Measurements from ENCODE around the gene OR10S1. TPM values are rescaled to one million over a fixed set of nuclear protein-coding genes. Genes with fewer than 3 reads are reported as not detected.
"Not testable (repeated sequence)": the region's sequence is repeated elsewhere in the genome, so short reads cannot be mapped to it uniquely, and the experiment has no call there.

The OR10S1 gene, protein sequence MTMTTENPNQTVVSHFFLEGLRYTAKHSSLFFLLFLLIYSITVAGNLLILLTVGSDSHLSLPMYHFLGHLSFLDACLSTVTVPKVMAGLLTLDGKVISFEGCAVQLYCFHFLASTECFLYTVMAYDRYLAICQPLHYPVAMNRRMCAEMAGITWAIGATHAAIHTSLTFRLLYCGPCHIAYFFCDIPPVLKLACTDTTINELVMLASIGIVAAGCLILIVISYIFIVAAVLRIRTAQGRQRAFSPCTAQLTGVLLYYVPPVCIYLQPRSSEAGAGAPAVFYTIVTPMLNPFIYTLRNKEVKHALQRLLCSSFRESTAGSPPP
- not detected for polyA plus RNA-seq

DNA sequence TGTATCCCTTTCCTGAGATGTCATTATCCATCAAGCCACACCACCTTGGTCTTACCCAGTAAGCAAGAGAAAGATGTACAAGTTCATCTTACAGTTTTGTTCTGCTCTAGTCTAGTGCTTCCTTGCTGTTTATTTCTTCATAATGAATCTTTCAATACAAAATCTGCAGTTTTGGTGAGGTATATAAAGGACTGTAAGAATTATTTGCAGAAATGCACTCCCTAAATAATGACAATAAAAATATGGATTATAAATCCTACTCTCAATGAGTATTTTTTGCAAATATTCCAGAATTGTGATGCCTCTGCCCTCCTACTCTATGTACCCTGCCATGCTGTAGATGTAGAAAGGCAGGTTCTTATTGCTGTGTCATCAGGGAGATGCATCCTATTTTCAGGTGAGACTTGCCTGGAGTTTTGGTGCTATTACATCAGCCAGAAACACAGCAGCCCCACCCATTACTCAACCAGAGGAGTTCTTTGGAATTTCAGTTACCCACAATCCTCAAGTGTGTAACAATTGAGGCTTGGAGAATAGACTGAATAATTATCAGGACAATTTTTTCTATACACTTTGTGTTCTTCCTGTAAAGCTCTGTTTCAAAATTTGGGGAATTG lies at the start of gene OR10S1:
Gene OR10S1 (minus strand): TSS at position 51 of the 617 bp plus-strand sequence. CDS start 117 bp downstream, outside the sequence.
- H3K27me3 Mint-ChIP-seq: no peaks in the 10 kb centered on the region
- H3K27ac Mint-ChIP-seq: no peak within 1 kb of the TSS
- H3K4me3 Mint-ChIP-seq: peak within 1 kb of the TSS in 1 of 4 donors; percentile 10
- peaks cover 0 to 8% (median 0%) of the 10 kb centered on the region in 3 donors for H3K9me3 Mint-ChIP-seq
- H3K4me1 Mint-ChIP-seq: no peaks in the 10 kb centered on the region
- no peaks in the 10 kb centered on the region for H3K36me3 Mint-ChIP-seq

DNA sequence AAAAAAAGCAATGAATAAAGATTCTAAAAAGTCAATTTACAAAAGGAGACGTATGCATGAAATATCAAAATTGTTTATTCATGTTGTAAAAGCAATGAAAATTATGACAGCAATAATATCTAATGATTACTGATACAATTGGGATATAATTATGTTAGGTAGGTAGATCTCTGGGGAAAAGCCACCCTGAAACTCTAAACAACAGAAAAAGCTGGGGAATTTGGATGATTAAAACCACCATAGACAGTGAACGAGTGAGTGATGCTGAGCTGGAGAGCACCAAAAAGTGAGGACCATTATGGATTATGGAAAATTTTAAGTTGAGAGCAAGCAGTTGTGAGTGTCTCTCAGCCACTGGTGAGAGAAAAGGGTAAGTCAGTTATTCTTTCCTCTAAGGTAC lies 48.9 kb upstream of the OR10S1 start, which contains the start of gene OR10G8:
Gene OR10G8 (plus strand): TSS at position 301 of the 400 bp plus-strand sequence. CDS start 2,825 bp downstream, outside the sequence.
- H3K4me3 Mint-ChIP-seq: no peak within 1 kb of the TSS

DNA sequence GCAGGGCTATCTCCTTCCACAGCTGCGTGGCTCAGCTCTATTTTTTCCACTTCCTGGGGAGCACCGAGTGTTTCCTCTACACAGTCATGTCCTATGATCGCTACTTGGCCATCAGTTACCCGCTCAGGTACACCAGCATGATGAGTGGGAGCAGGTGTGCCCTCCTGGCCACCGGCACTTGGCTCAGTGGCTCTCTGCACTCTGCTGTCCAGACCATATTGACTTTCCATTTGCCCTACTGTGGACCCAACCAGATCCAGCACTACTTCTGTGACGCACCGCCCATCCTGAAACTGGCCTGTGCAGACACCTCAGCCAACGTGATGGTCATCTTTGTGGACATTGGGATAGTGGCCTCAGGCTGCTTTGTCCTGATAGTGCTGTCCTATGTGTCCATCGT lies 38.3 kb upstream of the OR10S1 start:
- not testable (repeated sequence) for H3K27ac Mint-ChIP-seq, H3K4me1 Mint-ChIP-seq, H3K4me3 Mint-ChIP-seq, H3K9me3 Mint-ChIP-seq, H3K36me3 Mint-ChIP-seq, H3K27me3 Mint-ChIP-seq

More for the DNA sequence above, 48.9 kb upstream of the OR10S1 start, which contains the start of gene OR10G8:
- Mint-ChIP-seq H3K27ac (no peak within 1 kb of the TSS), H3K4me1 (peaks cover 0 to 2% (median 0%) of the 10 kb centered on the region in 3 donors), H3K36me3 (no peaks in the 10 kb centered on the region), H3K9me3 (no peaks in the 10 kb centered on the region), H3K27me3 (no peaks in the 10 kb centered on the region)

DNA sequence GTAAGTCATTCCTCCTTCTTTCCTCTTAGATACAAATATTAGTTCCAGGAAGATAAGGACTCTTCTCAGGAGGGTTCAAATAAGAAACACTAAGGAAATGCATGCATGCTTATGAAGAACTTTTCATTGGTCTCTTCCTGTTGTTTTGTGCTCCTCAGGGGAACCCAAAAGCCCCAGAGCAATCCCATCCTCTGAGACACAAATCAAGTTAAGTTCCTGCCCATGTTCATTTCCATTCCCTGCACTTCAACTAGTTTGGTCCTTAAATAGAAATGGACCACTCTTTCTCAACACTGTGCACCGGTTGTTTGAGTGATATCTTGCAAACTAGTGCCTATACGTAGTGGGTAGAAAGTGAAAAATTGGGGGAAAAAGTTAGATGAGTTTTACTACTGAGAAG lies 35.1 kb upstream of the OR10S1 start, which contains the start of gene OR10G4:
Gene OR10G4 (plus strand): TSS at position 301 of the 400 bp plus-strand sequence. CDS start 2,578 bp downstream, outside the sequence.
- H3K9me3 Mint-ChIP-seq: no peaks in the 10 kb centered on the region
- peaks cover 3% of the 10 kb centered on the region for H3K27me3 Mint-ChIP-seq
- no peaks in the 10 kb centered on the region for H3K36me3 Mint-ChIP-seq
- H3K27ac Mint-ChIP-seq: no peak within 1 kb of the TSS
- no peaks in the 10 kb centered on the region for H3K4me1 Mint-ChIP-seq
- H3K4me3 Mint-ChIP-seq: no peak within 1 kb of the TSS

DNA sequence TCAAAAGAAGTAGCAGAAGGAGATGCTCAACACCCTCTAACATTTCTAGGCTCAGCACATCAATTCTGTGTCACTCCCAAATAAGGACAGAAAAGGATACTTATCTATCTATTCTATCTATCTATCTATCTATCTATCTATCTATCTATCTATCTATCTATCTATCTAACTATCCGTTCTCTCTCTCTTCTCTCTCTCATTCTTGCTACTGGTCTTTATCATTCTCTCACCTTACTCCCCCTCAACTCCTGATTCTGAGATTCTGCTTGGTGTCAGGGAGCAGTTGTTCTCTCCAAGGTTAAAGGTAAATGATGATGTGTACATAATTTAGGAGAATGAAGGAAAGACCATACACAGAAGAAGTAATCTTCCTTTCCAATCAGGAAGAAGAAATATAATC lies 17.5 kb upstream of the OR10S1 start, which contains the start of gene OR10G6:
Gene OR10G6 (minus strand): TSS at position 43 of the 400 bp plus-strand sequence. CDS start 0 bp downstream, at position 43.
- no peak within 1 kb of the TSS for H3K27ac Mint-ChIP-seq
- H3K4me1 Mint-ChIP-seq: no peaks in the 10 kb centered on the region
- H3K4me3 Mint-ChIP-seq: no peak within 1 kb of the TSS
- H3K27me3 Mint-ChIP-seq: no peaks in the 10 kb centered on the region
- H3K9me3 Mint-ChIP-seq: peaks cover 0 to 4% (median 0%) of the 10 kb centered on the region in 3 donors
- H3K36me3 Mint-ChIP-seq: no peaks in the 10 kb centered on the region

DNA sequence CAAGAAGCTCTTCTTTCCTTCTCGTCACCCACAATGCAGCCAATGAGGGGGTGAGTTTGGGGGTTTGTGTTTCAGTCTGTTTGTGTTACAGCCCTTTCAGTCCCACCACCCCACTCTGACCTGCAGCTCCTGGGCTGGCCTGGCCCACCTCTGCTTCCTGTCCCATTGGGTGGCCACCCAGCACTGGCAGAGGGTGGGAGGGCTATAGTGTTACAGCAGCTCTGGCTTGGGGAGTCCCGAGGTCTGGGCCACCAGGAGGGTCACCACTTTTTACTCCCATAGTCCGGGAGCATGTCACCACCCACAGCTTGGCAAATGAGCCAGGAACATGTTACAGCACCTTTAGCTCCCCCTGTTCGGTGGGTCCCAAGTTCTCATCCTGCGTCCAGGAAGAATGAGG lies 1.7 kb upstream of the OR10S1 start:
- Mint-ChIP-seq H3K4me3 (no peak overlapping the region), H3K9me3 (peaks cover 0 to 10% (median under 1%) of the 10 kb centered on the region in 3 donors), H3K36me3 (no peaks in the 10 kb centered on the region), H3K27me3 (no peaks in the 10 kb centered on the region), H3K27ac (no peak overlapping the region), H3K4me1 (no peaks in the 10 kb centered on the region)

DNA sequence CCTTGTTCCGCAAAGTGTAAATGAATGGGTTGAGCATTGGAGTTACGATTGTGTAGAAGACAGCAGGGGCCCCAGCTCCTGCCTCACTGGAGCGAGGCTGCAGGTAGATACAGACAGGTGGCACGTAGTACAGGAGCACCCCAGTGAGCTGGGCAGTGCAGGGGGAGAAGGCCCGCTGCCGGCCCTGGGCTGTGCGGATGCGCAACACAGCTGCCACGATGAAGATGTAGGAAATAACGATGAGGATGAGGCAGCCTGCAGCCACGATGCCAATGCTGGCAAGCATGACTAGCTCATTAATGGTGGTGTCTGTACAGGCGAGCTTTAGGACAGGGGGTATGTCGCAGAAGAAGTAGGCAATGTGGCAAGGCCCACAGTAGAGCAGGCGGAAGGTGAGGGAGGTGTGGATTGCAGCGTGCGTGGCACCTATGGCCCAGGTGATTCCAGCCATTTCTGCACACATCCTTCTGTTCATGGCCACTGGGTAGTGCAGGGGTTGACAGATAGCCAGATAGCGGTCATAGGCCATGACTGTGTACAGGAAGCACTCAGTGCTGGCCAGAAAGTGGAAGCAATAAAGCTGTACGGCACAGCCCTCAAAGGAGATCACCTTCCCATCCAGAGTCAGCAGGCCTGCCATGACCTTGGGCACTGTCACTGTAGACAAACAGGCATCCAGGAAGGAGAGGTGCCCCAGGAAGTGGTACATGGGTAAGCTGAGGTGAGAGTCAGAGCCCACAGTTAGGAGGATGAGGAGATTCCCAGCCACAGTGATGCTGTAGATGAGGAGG lies 616 bp downstream of the OR10S1 start:
- Mint-ChIP-seq H3K9me3 (peaks cover 0 to 4% (median 0%) of the 10 kb centered on the region in 3 donors), H3K27me3 (no peaks in the 10 kb centered on the region), H3K27ac (no peak overlapping the region), H3K36me3 (no peaks in the 10 kb centered on the region), H3K4me1 (no peaks in the 10 kb centered on the region), H3K4me3 (peak overlapping the region in 1 of 4 donors; percentile 10)

DNA sequence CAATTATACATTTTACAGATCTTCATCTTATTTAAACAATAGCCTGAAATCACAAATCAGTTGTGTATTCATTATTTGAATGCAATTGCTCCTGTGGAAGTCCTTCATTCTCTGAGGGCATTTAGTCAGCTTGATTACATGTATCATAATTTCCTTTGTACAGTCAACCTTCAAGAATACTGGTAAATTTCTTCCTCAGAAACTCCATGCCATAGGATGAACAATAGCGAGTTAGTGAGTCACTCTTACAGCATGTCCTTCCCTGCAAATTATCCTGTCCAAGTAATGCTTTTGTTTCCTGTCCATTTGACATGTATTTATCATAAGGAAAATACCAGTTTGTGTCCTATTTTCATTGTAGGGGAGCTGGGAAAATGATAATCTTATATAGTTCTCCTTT lies 3.8 kb downstream of the OR10S1 start:
- Mint-ChIP-seq H3K36me3 (no peaks in the 10 kb centered on the region), H3K9me3 (peaks cover 0 to 9% (median 0%) of the 10 kb centered on the region in 3 donors), H3K27me3 (no peaks in the 10 kb centered on the region), H3K27ac (no peak overlapping the region), H3K4me1 (no peaks in the 10 kb centered on the region), H3K4me3 (no peak overlapping the region)

DNA sequence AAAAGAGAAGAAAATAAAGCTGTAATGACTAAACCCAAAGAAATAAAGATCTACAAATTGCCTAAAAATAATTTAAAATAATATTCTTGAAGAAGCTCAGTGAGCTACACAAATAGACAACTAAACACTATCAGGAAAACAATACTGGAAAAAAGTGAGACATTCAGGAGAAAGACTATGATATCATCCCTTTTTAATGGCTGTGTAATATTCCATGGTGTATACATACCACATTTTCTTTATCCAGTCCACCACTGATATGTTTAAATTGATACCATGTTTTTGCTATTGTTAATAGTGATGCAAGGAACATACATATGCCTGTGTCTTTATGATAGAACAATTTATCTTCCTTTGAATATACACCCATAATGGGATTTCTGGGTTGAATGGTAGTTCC lies 20.8 kb downstream of the OR10S1 start:
- Mint-ChIP-seq H3K4me1 (no peaks in the 10 kb centered on the region), H3K36me3 (peaks cover 3% of the 10 kb centered on the region), H3K27ac (no peak overlapping the region), H3K4me3 (no peak overlapping the region), H3K27me3 (no peaks in the 10 kb centered on the region), H3K9me3 (peaks cover 5 to 10% (median 7%) of the 10 kb centered on the region in 3 donors)

DNA sequence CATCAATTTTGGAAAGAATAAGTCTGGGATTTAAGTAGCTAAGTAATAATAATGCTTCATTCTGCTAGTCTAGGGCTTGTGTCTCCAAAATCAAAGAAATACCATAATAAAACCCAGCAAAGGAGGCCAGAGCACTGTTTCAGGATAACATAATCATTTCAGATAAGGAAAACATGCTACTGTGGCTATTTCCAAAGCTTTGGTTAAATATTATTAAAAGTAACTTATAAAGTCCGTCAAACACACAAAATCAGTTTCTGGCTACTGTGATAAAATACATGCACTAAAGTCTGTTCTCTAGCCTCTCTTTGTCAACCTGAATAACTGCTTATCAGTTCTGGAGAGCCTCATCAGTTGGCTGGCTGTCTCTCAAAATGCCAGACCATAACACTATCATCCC lies 32.4 kb downstream of the OR10S1 start:
- Mint-ChIP-seq H3K27ac (no peak overlapping the region), H3K36me3 (no peaks in the 10 kb centered on the region), H3K4me1 (peaks cover 0 to 2% (median 0%) of the 10 kb centered on the region in 3 donors), H3K4me3 (no peak overlapping the region), H3K9me3 (peaks cover 0 to 2% (median 2%) of the 10 kb centered on the region in 3 donors), H3K27me3 (no peaks in the 10 kb centered on the region)

DNA sequence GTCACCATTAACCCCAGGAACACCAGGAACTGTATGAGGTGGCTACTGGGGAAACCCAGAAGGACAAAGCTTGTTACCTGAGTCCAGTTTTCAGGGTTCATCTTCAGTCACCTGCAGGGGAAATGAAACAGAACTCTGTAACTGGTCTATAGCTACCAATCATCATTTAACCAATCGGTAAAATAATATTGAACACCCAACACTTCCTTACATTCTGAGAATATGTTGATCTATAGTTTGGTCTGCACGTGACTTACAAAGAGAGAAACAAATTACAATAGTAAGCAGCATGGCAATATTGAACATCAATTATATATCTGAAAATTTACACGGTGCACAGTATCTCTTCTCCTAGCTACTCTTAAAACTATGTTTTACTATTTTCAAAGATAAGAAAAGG lies 33.8 kb downstream of the OR10S1 start, which contains the start of gene OR6T1:
Gene OR6T1 (minus strand): TSS at position 101 of the 400 bp plus-strand sequence. CDS start 0 bp downstream, at position 101.
- peaks cover 2% of the 10 kb centered on the region for H3K27me3 Mint-ChIP-seq
- peaks cover 0 to 2% (median 0%) of the 10 kb centered on the region in 3 donors for H3K4me1 Mint-ChIP-seq
- H3K4me3 Mint-ChIP-seq: no peak within 1 kb of the TSS
- H3K9me3 Mint-ChIP-seq: peaks cover 0 to 2% (median 2%) of the 10 kb centered on the region in 3 donors
- no peaks in the 10 kb centered on the region for H3K36me3 Mint-ChIP-seq
- no peak within 1 kb of the TSS for H3K27ac Mint-ChIP-seq

DNA sequence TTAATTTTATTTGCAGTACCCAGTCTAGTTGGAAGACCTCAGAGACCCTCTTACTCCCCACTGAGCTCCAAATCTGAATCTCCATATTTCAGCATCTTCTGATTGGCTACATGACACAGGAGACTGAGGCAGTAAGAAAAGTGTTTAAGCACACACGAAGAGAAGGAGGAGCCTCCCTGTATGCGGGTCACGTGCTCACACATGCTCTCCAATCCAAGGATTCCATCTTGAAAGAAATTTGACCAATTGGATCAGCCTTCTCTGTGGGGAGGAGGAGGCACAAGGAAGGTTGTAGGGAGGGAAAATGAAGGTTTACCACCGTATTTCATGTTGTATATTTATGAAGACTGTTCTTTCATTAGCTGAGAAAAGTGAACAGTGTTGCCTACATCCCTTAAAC lies 35.2 kb downstream of the OR10S1 start:
- H3K36me3 Mint-ChIP-seq: no peaks in the 10 kb centered on the region
- H3K27ac Mint-ChIP-seq: no peak overlapping the region
- H3K9me3 Mint-ChIP-seq: peaks cover 0 to 2% (median 2%) of the 10 kb centered on the region in 3 donors
- peaks cover 0 to 2% (median 0%) of the 10 kb centered on the region in 3 donors for H3K4me1 Mint-ChIP-seq
- H3K4me3 Mint-ChIP-seq: no peak overlapping the region
- peaks cover 4% of the 10 kb centered on the region for H3K27me3 Mint-ChIP-seq

DNA sequence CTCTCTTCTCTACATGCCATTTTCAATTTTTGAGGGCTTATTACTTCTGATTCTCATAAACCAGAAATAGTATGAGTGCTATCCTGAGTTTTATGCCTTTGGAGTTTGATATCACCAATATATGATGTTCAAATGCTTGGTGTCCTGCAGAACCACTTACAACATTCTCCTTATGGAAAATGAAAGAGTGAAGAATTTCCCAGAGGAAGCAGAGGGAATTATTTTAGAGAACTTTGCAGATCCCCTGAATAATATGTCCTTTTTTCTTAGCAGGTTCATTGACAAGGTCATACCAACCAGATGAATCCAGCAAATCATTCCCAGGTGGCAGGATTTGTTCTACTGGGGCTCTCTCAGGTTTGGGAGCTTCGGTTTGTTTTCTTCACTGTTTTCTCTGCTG lies 38.3 kb downstream of the OR10S1 start, which contains the start of gene OR4D5:
Gene OR4D5 (plus strand): TSS at position 301 of the 400 bp plus-strand sequence. CDS start 0 bp downstream, at position 301.
- H3K27me3 Mint-ChIP-seq: peaks cover 4% of the 10 kb centered on the region
- no peak within 1 kb of the TSS for H3K4me3 Mint-ChIP-seq
- H3K9me3 Mint-ChIP-seq: peaks cover 0 to 2% (median 0%) of the 10 kb centered on the region in 3 donors
- no peak within 1 kb of the TSS for H3K27ac Mint-ChIP-seq
- H3K36me3 Mint-ChIP-seq: no peaks in the 10 kb centered on the region
- peaks cover 0 to 2% (median 0%) of the 10 kb centered on the region in 3 donors for H3K4me1 Mint-ChIP-seq

Measured in IgD-negative memory B cell (primary cell).